ENCODE measurements around the gene FAM76A.

GRCh38 chr1:27710574-27710973, 15.2 kb upstream of the FAM76A start:
- TF ChIP-seq RAD21 (IDR thresholded peaks at IDR 0.05; ENCODE audit: low read depth): no peak
- TF ChIP-seq, protein P1, sequence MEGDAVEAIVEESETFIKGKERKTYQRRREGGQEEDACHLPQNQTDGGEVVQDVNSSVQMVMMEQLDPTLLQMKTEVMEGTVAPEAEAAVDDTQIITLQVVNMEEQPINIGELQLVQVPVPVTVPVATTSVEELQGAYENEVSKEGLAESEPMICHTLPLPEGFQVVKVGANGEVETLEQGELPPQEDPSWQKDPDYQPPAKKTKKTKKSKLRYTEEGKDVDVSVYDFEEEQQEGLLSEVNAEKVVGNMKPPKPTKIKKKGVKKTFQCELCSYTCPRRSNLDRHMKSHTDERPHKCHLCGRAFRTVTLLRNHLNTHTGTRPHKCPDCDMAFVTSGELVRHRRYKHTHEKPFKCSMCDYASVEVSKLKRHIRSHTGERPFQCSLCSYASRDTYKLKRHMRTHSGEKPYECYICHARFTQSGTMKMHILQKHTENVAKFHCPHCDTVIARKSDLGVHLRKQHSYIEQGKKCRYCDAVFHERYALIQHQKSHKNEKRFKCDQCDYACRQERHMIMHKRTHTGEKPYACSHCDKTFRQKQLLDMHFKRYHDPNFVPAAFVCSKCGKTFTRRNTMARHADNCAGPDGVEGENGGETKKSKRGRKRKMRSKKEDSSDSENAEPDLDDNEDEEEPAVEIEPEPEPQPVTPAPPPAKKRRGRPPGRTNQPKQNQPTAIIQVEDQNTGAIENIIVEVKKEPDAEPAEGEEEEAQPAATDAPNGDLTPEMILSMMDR (IDR thresholded peaks at IDR 0.05 in 2 of 3, conservative IDR thresholded peaks at IDR 0.05 in 1 of 3; ENCODE audit: borderline replicate concordance in 1 of 3, insufficient read depth in 1 of 3, low read depth in 2 of 3, low read length in 2 of 3): no peak
- TF ChIP-seq POLR2AphosphoS5 (IDR thresholded peaks at IDR 0.05; ENCODE audit: low read depth, low read length): no peak
- TF ChIP-seq CEBPB (IDR thresholded peaks at IDR 0.05; ENCODE audit: low read depth): no peak
- no peak for TF ChIP-seq EZH2 (IDR thresholded peaks at IDR 0.05)
- TF ChIP-seq JUND (IDR thresholded peaks at IDR 0.05): no peak
- TF ChIP-seq POLR2A (IDR thresholded peaks at IDR 0.05; ENCODE audit: borderline replicate concordance, extremely low read depth, insufficient read depth, insufficient read length): no peak
- TF ChIP-seq EZH2phosphoT487 (IDR thresholded peaks at IDR 0.05; ENCODE audit: borderline replicate concordance): no peak
- TF ChIP-seq, protein P2, sequence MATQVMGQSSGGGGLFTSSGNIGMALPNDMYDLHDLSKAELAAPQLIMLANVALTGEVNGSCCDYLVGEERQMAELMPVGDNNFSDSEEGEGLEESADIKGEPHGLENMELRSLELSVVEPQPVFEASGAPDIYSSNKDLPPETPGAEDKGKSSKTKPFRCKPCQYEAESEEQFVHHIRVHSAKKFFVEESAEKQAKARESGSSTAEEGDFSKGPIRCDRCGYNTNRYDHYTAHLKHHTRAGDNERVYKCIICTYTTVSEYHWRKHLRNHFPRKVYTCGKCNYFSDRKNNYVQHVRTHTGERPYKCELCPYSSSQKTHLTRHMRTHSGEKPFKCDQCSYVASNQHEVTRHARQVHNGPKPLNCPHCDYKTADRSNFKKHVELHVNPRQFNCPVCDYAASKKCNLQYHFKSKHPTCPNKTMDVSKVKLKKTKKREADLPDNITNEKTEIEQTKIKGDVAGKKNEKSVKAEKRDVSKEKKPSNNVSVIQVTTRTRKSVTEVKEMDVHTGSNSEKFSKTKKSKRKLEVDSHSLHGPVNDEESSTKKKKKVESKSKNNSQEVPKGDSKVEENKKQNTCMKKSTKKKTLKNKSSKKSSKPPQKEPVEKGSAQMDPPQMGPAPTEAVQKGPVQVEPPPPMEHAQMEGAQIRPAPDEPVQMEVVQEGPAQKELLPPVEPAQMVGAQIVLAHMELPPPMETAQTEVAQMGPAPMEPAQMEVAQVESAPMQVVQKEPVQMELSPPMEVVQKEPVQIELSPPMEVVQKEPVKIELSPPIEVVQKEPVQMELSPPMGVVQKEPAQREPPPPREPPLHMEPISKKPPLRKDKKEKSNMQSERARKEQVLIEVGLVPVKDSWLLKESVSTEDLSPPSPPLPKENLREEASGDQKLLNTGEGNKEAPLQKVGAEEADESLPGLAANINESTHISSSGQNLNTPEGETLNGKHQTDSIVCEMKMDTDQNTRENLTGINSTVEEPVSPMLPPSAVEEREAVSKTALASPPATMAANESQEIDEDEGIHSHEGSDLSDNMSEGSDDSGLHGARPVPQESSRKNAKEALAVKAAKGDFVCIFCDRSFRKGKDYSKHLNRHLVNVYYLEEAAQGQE (IDR thresholded peaks at IDR 0.05; ENCODE audit: low read depth): no peak
- TF ChIP-seq CBX3 (IDR thresholded peaks at IDR 0.05; ENCODE audit: low read depth): no peak
- TF ChIP-seq, protein P3, sequence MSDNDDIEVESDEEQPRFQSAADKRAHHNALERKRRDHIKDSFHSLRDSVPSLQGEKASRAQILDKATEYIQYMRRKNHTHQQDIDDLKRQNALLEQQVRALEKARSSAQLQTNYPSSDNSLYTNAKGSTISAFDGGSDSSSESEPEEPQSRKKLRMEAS (IDR thresholded peaks at IDR 0.05): no peak
